Right hindlimb (tissue), 1 donor: ENCODE measurements around the gene DNAJC17.

Experiments
- DNase-seq: peaks from one replicate; pipeline ENCODE4 v3.0.0-alpha.2; 2018

The DNAJC17 gene

GRCh38 chr15:40829115-40829514 lies 21.8 kb upstream of the DNAJC17 start:
- no peak for DNase-seq

- no peak for DNase-seq
Observed at GRCh38 chr15:40828447-40829036, 21.3 kb upstream of the DNAJC17 start, which contains the start of gene PPP1R14D. Gene PPP1R14D, minus strand, starts transcription at chr15:40828708. Its CDS starts 67 bp downstream, at chr15:40828641.

- no peak for DNase-seq
Observed at GRCh38 chr15:40826423-40827075, 19.3 kb upstream of the DNAJC17 start.

GRCh38 chr15:40825661-40826422 lies 18.6 kb upstream of the DNAJC17 start:
- no peak for DNase-seq

- no peak for DNase-seq
Observed at GRCh38 chr15:40823572-40824343, 16.5 kb upstream of the DNAJC17 start.

- no peak for DNase-seq
Observed at GRCh38 chr15:40821195-40821594, 13.9 kb upstream of the DNAJC17 start.

- no peak for DNase-seq
Observed at GRCh38 chr15:40819048-40819447, 11.8 kb upstream of the DNAJC17 start.

GRCh38 chr15:40815042-40815698 lies 7.9 kb upstream of the DNAJC17 start:
- no peak for DNase-seq

- no peak for DNase-seq
Observed at GRCh38 chr15:40812721-40813425, 5.6 kb upstream of the DNAJC17 start.

- no peak for DNase-seq
Observed at GRCh38 chr15:40808861-40809450, 1.7 kb upstream of the DNAJC17 start.

- DNase-seq = no peak
Observed at GRCh38 chr15:40807888-40808461, 702 bp upstream of the DNAJC17 start.

- no peak for DNase-seq
Observed at GRCh38 chr15:40806672-40807027, 623 bp downstream of the DNAJC17 start.

GRCh38 chr15:40803688-40804087 lies 3.6 kb downstream of the DNAJC17 start:
- DNase-seq = no peak

GRCh38 chr15:40803076-40803475 lies 4.2 kb downstream of the DNAJC17 start:
- no peak for DNase-seq

- DNase-seq = no peak
Observed at GRCh38 chr15:40799523-40799922, 7.8 kb downstream of the DNAJC17 start.

- DNase-seq = no peak
Observed at GRCh38 chr15:40796512-40796911, 10.8 kb downstream of the DNAJC17 start.

GRCh38 chr15:40796041-40796440 lies 11.2 kb downstream of the DNAJC17 start:
- DNase-seq = no peak

GRCh38 chr15:40793216-40793989 lies 13.9 kb downstream of the DNAJC17 start:
- DNase-seq = no peak

GRCh38 chr15:40792394-40792793 lies 14.9 kb downstream of the DNAJC17 start:
- DNase-seq = no peak

- DNase-seq = no peak
Observed at GRCh38 chr15:40790718-40791117, 16.6 kb downstream of the DNAJC17 start.
